Prostate gland (tissue), 2 donors: Measurements from ENCODE around the gene ASZ1.

Experiments used
- CTCF ChIP-seq, 4 experiments: fragments of 200-600 bp in 2 of 4; fragments of 450-650 bp in 2 of 4; sonication (generic) in 2 of 4; IDR thresholded peaks; 1 replicate in 3 of 4; 2 replicates in 1 of 4; pipeline ENCODE4 v1.5.1; 2016 to 2019; ENCODE audit warnings: antibody characterized with exemption in 4 of 4, mild to moderate bottlenecking in 2 of 4, moderate library complexity in 2 of 4
- POLR2A ChIP-seq: fragments of 450-650 bp; IDR thresholded peaks from one replicate; pipeline ENCODE4 v1.6.1; 2016; ENCODE audit warnings: antibody characterized with exemption, mild to moderate bottlenecking
- POLR2AphosphoS5 ChIP-seq: sonication (generic); formaldehyde crosslinking; IDR thresholded peaks from one replicate; pipeline ENCODE4 v1.6.1; 2017; ENCODE audit warnings: antibody characterized with exemption

GRCh38 chr7:117347480-117347879 lies 79.8 kb downstream of the ASZ1 start:
- TF ChIP-seq CTCF (IDR thresholded peaks at IDR 0.05) (no peak), POLR2AphosphoS5 (no peak), POLR2A (no peak)
